K562 (cell line): ENCODE results near the gene PGS1. TPM values are rescaled to one million over a fixed set of nuclear protein-coding genes. Genes with fewer than 3 reads are reported as not detected.

ENCODE experiments used
- ATAC-seq: fragments of 200-7000 bp; cut with Tn5 transposase; 3 replicates; pipeline ENCODE4 v1.9.1; 2020; ENCODE audit warnings: moderate library complexity
- BruUV-seq: library from RNA; stranded (reverse); fragments of 400-500 nt; replicated peaks from 2 replicates; lab custom pipeline; 2021; lab: Mats Ljungman, UMichigan
- CTCF ChIA-PET: fragments of 300-600 bp; formaldehyde crosslinking; extraction: SDS; loops from one replicate; lab custom pipeline; 2021; ENCODE audit warnings: low intra/inter-chr PET ratio; lab: Yijun Ruan, JAX
- POLR2A ChIA-PET: fragments of 300-600, 350-650 bp; sonication (Branson Sonifier 250); formaldehyde crosslinking; extraction: SDS; loops from one replicate; lab custom pipeline; 2021; ENCODE audit warnings: antibody characterized with exemption, inconsistent platforms; lab: Yijun Ruan, JAX
- DNase-seq, 4 experiments: peaks; one replicate each; pipeline versions ENCODE4 v3.0.0 to v3.0.0-alpha.2; 2011 to 2018; ENCODE audit warnings: low spot score in 3 of 4, mixed read lengths in 3 of 4; ENCODE audit errors: extremely low read depth in 1 of 4
- FAIRE-seq: peaks from 2 replicates; lab custom pipeline; 2011; peaks lifted over from hg19 to GRCh38; lab: Jason Lieb, UNC
- H2AFZ ChIP-seq: 2 replicates; pipeline ENCODE4 v1.6.0; 2011; ENCODE audit warnings: low read depth, low read length, control low read depth, inconsistent platforms
- H3K27ac ChIP-seq: fragments of 200-600 bp; 3 replicates; pipeline ENCODE4 v1.8.0; 2011; ENCODE audit warnings: low read depth, mild to moderate bottlenecking, control low read depth, inconsistent platforms, low read length, moderate library complexity, mixed read lengths; ENCODE audit errors: extremely low read depth
- H3K27me3 ChIP-seq, 2 experiments: fragments of 300-600 bp in 1 of 2; 2 replicates in 1 of 2; 3 replicates in 1 of 2; pipeline versions ENCODE4 v1.6.0 to v1.8.0; 2011; ENCODE audit warnings: inconsistent platforms in 2 of 2, low read length in 2 of 2, mild to moderate bottlenecking in 1 of 2, mixed read lengths in 1 of 2, moderate library complexity in 1 of 2; ENCODE audit not compliant: control insufficient read depth in 2 of 2, insufficient read depth in 2 of 2
- H3K36me3 ChIP-seq: fragments of 300-600 bp; 3 replicates; pipeline ENCODE4 v1.8.0; 2011; ENCODE audit warnings: mild to moderate bottlenecking, low read length, inconsistent platforms; ENCODE audit not compliant: control insufficient read depth, insufficient read depth
- H3K4me1 ChIP-seq, 2 experiments: fragments of 200-600 bp in 1 of 2; replicated peaks in 1 of 2; 2 replicates in 1 of 2; 3 replicates in 1 of 2; pipeline versions ENCODE4 v1.5.1 to v1.8.0; 2011; ENCODE audit warnings: inconsistent platforms in 2 of 2, low read length in 2 of 2, mild to moderate bottlenecking in 1 of 2, mixed read lengths in 1 of 2, moderate library complexity in 1 of 2; ENCODE audit not compliant: control insufficient read depth in 2 of 2, insufficient read depth in 2 of 2
- H3K4me2 ChIP-seq: 2 replicates; pipeline ENCODE4 v1.6.1; 2011; ENCODE audit warnings: low read length, control low read depth, inconsistent platforms, mixed read lengths; ENCODE audit not compliant: insufficient read depth
- H3K4me3 ChIP-seq: fragments of 200-600 bp; sonication (generic), shearing (Covaris generic); 2 replicates; pipeline ENCODE4 v1.5.1; 2016; ENCODE audit warnings: control low read depth, inconsistent platforms
- H3K79me2 ChIP-seq: fragments of 200-600 bp; 3 replicates; pipeline ENCODE4 v1.8.0; 2011; ENCODE audit warnings: low read length, inconsistent platforms; ENCODE audit not compliant: control insufficient read depth, insufficient read depth
- H3K9ac ChIP-seq, 2 experiments: 2 replicates each; pipeline versions ENCODE4 v1.6.0 to v1.6.1; 2011; ENCODE audit warnings: low read depth in 2 of 2, low read length in 2 of 2, control low read depth in 1 of 2, inconsistent platforms in 1 of 2, mild to moderate bottlenecking in 1 of 2, mixed read lengths in 1 of 2; ENCODE audit not compliant: insufficient read depth in 1 of 2
- H3K9me1 ChIP-seq: one replicate; pipeline ENCODE4 v1.6.0; 2011; ENCODE audit warnings: inconsistent platforms, mild to moderate bottlenecking, low read length, moderate library complexity; ENCODE audit not compliant: control insufficient read depth, insufficient read depth
- H3K9me3 ChIP-seq: replicated peaks from 2 replicates; pipeline ENCODE4 v1.5.1; 2011; ENCODE audit warnings: low read depth, low read length, inconsistent platforms; ENCODE audit not compliant: control insufficient read depth, insufficient read depth
- H4K20me1 ChIP-seq: replicated peaks from 2 replicates; pipeline ENCODE4 v1.6.1; 2011; ENCODE audit warnings: low read length, inconsistent platforms, mixed read lengths; ENCODE audit not compliant: control insufficient read depth, insufficient read depth
- BHLHE40 ChIP-seq: IDR thresholded peaks from 2 replicates; pipeline ENCODE4 v1.6.1; 2011; ENCODE audit warnings: low read length, improper control_type of control experiment
- BRD9 ChIP-seq: fragments of 450-650 bp; IDR thresholded peaks from 2 replicates; pipeline ENCODE4 v1.6.1; 2018; ENCODE audit warnings: low read depth; ENCODE audit not compliant: partially characterized antibody
- FIP1L1 ChIP-seq: fragments of 200-400 bp; formaldehyde crosslinking; IDR thresholded peaks from 2 replicates; pipeline ENCODE4 v1.6.1; 2018; ENCODE audit warnings: mild to moderate bottlenecking, low read depth, low read length; ENCODE audit not compliant: poor library complexity, severe bottlenecking
- NONO ChIP-seq, 2 experiments: fragments of 200-400 bp in 1 of 2; fragments of 450-650 bp in 1 of 2; formaldehyde crosslinking in 1 of 2; IDR thresholded peaks; 2 replicates each; pipeline ENCODE4 v1.6.1; 2017; ENCODE audit warnings: low read depth in 2 of 2, mild to moderate bottlenecking in 2 of 2, moderate library complexity in 2 of 2, low read length in 1 of 2
- OTX1 ChIP-seq: fragments of 450-650 bp; formaldehyde crosslinking; IDR thresholded peaks from 2 replicates; pipeline ENCODE4 v1.4.0; 2022; ENCODE audit warnings: mild to moderate bottlenecking
- RUNX1 ChIP-seq: sonication (generic); IDR thresholded peaks from 2 replicates; pipeline ENCODE4 v1.6.1; 2016; ENCODE audit warnings: antibody characterized with exemption, low read depth
- TCF7L2 ChIP-seq: fragments of 150-350 bp; IDR thresholded peaks from 2 replicates; pipeline ENCODE4 v1.6.1; 2016; ENCODE audit warnings: low read depth, mild to moderate bottlenecking, low read length, moderate library complexity
- ZBTB33 ChIP-seq: sonication (generic); formaldehyde crosslinking; IDR thresholded peaks from 2 replicates; pipeline ENCODE4 v1.8.1; 2023; ENCODE audit warnings: mild to moderate bottlenecking, missing genetic modification reagents
- ZNF121 ChIP-seq: sonication (generic); formaldehyde crosslinking; conservative IDR thresholded peaks from 2 replicates; pipeline ENCODE4 v1.8.0; 2022; ENCODE audit warnings: missing genetic modification reagents
- ZNF778 ChIP-seq: fragments of 450-650 bp; formaldehyde crosslinking; IDR thresholded peaks from 2 replicates; pipeline ENCODE4 v1.4.0; 2020; ENCODE audit warnings: mild to moderate bottlenecking, moderate library complexity
- WGBS: fragments of 100-300 bp; shearing (Covaris generic); methylation state at CpG from one replicate; pipeline ENCODE4 v1.1.6; 2016; ENCODE audit warnings: low coverage, mixed read lengths; ENCODE audit not compliant: insufficient coverage; ENCODE audit errors: missing lambda C conversion rate; 5-methylcytosine and 5-hydroxymethylcytosine counted together
- in situ Hi-C: fragments of 300-500 bp; cut with MboI; formaldehyde crosslinking; loops from 4 replicates; pipeline ENCODE4 v1.15.0; 2018; ENCODE audit warnings: inconsistent platforms, mixed read lengths
- intact Hi-C: fragments of 100-400 bp; cut with micrococcal nuclease; formaldehyde crosslinking; loops from 2 replicates; pipeline ENCODE4 v1.14.2; 2022
- polyA plus RNA-seq, 8 experiments: library from polyadenylated mRNA; depleted of rRNA in 4 of 8; stranded (reverse) in 5 of 8; unstranded in 3 of 8; fragments of >200 nt; fragmentation: Nextera tagmentation in 2 of 8; fragmentation: Illumina TruSeq in 1 of 8; extraction: Ambion mirVana in 2 of 8; extraction: Trizol in 1 of 8; gene quantifications; 2 replicates each; pipeline versions ENCODE4 v1.2.1 to v1.2.3, GENCODE V29; 2011 to 2014; ENCODE audit warnings: inconsistent platforms in 1 of 8, missing spikeins in 1 of 8
- total RNA-seq, 7 experiments: library from RNA; depleted of rRNA in 6 of 7; stranded (reverse); fragments of >200 nt in 6 of 7; fragmentation: Illumina TruSeq in 2 of 7; extraction: Trizol in 2 of 7; gene quantifications; 2 replicates each; pipeline versions ENCODE4 v1.2.1 to v1.2.3, GENCODE V29; 2011 to 2021; ENCODE audit warnings: low replicate concordance in 1 of 7
- TF ChIP-seq, protein P1 (sequence below): fragments of 200-800 bp; sonication (Bioruptor generic); IDR thresholded peaks from 2 replicates; pipeline ENCODE4 v1.6.1; 2017; ENCODE audit warnings: missing genetic modification characterization, missing compliant biosample characterization
- TF ChIP-seq, protein P2 (sequence below): sonication (generic); formaldehyde crosslinking; IDR thresholded peaks from 2 replicates; pipeline ENCODE4 v1.8.0; 2022; ENCODE audit warnings: missing genetic modification reagents, mild to moderate bottlenecking, borderline replicate concordance

PGS1 gene
- total and polyA plus RNA-seq, 9 of the 15 experiments (the other 6 are each of a cell fraction or from before 2014, with no cell fraction given), result 1.3 to 39.4 (median 22.3) TPM

DNA sequence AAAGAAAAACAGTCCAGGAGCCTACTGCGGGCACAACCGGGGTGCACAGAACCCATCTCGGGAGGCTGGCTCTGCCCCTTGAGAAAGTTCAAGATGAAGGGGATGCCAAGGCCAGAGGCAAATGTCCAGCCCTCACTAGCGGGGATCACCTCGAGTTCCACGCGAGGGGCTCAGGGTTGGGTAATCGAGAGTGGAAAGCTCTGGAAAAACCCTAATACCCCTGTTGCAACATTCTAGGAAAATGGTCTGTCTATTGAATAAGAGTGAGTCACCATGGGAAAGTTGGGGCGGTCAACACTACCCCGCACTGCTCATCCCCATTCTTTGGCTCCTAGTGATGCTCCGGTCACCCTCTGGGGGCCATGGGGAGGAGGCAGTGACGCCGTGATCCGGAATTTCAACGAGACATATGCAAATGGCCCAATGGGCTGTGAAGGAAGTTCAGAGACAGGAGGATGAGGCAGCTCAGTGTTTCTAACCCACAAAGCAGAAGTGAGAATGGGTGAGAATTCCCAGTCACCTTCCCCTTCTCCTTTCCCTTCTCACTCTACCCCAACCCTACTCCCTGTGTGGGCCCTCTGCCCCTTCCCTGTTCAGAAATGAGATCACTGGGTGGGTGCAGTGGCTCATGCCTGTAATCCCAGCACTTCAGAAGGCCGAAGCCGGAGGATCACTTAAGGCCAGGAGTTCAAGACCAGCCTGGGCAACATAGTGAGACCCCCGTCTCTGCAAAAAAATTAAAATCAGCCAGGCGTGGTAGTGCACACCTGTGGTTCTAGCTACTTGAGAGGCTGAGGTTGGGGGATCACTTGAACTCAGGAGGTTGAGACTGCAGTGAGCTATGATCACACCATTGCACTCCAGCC, 41.0 kb upstream of the PGS1 start (continued):
- no peak for TF ChIP-seq NONO (IDR thresholded peaks at IDR 0.05; ENCODE audit: low read depth in 2 of 2, low read length in 1 of 2)

DNA sequence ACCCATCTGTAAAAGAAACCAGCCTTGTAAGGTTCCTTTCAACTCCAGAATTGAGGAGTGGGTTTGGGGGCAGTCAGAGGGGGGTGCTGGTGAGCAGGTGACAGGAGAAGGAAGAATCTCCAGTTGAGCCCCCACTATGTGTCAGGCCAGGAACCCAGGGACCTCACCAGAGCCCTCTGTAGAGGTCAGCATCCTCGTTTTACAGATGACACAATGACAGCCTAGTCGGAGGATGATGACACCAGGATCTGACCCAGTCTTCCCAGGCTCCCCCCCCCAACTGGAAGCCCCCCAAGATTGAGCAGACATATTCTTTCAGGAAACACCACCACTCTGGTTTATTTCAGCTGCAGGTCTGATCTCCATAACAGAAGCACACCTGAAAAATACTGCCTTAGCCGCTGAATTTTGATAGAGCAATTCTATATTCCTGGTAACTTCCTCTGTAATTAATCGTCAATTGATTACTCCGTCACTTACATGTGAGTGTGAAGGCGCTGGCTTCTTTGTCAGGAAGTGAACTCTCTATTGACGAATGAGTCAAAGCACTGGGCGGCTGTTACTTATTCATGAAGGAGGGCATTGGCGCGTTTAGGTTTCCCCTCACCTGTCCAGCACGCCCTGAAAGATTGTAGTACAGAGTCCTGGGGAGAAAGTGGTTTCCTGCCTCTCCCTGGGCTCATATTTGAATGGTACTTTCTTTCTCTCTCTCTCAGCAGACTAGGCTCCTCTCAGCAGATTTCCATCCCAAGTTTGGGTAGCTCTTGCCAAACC, 39.8 kb upstream of the PGS1 start:
- ATAC-seq, result no peak
- Histone ChIP-seq H3K79me2 (no peaks in the 10 kb centered on the region), H3K27ac (no peak overlapping the region), H3K4me1 (peaks cover 0 to 23% of the 10 kb centered on the region in 2 experiments; a peak in 3 of 5 replicates), H3K9ac (no peak overlapping the region), H3K27me3 (no peaks in the 10 kb centered on the region), H4K20me1 (no peaks in the 10 kb centered on the region), H3K4me2 (no peak overlapping the region), H3K9me1 (no peaks in the 10 kb centered on the region), H2AFZ (0 out of 2 replicates have a peak overlapping the region, but pooled peaks have one; percentile 17), H3K9me3 (no peaks in the 10 kb centered on the region), H3K4me3 (no peak overlapping the region), H3K36me3 (no peaks in the 10 kb centered on the region)
- in situ Hi-C loops, result no loop called here
- no TSS peak for BruUV-seq
- FAIRE-seq, result no peak
- intact Hi-C loops, result no loop called here
- ChIA-PET POLR2A (interaction anchor here (1.3 to 2.6 kb wide), 2 partner anchors 20 to 23 kb away, joined by 3 to 7 read pairs; no protein-coding TSS in a partner anchor), CTCF (no interaction called here)
- no peak for DNase-seq
- WGBS, result 19% methylated on average over 11 of the region's 11 CpGs
- TF ChIP-seq, protein P1, sequence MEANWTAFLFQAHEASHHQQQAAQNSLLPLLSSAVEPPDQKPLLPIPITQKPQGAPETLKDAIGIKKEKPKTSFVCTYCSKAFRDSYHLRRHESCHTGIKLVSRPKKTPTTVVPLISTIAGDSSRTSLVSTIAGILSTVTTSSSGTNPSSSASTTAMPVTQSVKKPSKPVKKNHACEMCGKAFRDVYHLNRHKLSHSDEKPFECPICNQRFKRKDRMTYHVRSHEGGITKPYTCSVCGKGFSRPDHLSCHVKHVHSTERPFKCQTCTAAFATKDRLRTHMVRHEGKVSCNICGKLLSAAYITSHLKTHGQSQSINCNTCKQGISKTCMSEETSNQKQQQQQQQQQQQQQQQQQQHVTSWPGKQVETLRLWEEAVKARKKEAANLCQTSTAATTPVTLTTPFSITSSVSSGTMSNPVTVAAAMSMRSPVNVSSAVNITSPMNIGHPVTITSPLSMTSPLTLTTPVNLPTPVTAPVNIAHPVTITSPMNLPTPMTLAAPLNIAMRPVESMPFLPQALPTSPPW, result no peak
- TF ChIP-seq ZNF121 (CRISPR knock-in tag) (no peak), ZBTB33 (CRISPR knock-in tag) (no peak), BHLHE40 (no peak), TCF7L2 (no peak), BRD9 (no peak), OTX1 (CRISPR knock-in tag) (no peak), ZNF778 (CRISPR knock-in tag) (no peak), RUNX1 (no peak), FIP1L1 (no peak)
- TF ChIP-seq, protein P2, sequence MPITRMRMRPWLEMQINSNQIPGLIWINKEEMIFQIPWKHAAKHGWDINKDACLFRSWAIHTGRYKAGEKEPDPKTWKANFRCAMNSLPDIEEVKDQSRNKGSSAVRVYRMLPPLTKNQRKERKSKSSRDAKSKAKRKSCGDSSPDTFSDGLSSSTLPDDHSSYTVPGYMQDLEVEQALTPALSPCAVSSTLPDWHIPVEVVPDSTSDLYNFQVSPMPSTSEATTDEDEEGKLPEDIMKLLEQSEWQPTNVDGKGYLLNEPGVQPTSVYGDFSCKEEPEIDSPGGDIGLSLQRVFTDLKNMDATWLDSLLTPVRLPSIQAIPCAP (CRISPR knock-in tag), result no peak
